ENCODE measurements around the gene MPHOSPH9.

DNA sequence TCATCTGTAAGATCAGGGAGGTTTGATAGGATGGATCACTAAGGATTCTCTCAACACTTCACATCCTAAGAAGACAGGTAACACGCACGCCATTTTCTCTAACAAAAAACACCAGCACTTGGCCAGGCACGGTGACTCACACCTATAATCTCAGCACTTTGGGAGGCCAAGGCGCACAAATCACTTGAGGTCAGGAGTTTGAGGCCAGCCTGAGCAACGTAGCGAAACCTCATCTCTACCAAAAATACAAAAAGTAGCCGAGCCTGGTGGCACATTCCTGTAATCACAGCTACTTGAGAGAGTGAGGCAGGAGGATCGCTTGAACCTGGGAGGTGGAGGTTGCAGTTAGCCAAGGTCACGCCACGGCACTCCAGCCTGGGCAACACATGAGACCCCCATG, 49.2 kb upstream of the MPHOSPH9 start:
- no peak for TF ChIP-seq RAD21 (IDR thresholded peaks at IDR 0.05; ENCODE audit: low read depth)
- TF ChIP-seq MAX (IDR thresholded peaks at IDR 0.05): no peak
- TF ChIP-seq REST (IDR thresholded peaks at IDR 0.05; ENCODE audit: low read depth): no peak
- no peak for TF ChIP-seq NFIC (IDR thresholded peaks at IDR 0.05)
- no peak for TF ChIP-seq EGR1 (IDR thresholded peaks at IDR 0.05)
- TF ChIP-seq CREB1 (IDR thresholded peaks at IDR 0.05; ENCODE audit: low read depth): no peak
- no peak for TF ChIP-seq YY1 (IDR thresholded peaks at IDR 0.05; ENCODE audit: low read depth)
- TF ChIP-seq ZBTB7A (IDR thresholded peaks at IDR 0.05; ENCODE audit: low read depth): no peak
- TF ChIP-seq FOXM1 (IDR thresholded peaks at IDR 0.05; ENCODE audit: borderline replicate concordance, low read depth): no peak
